ENCODE data around the gene ATG7. TPM values are rescaled to one million over a fixed set of nuclear protein-coding genes. Genes with fewer than 3 reads are reported as not detected.

Gene ATG7
- total RNA-seq, 2 donors from 2014 or later: 23.5 to 36.6 TPM

GRCh38 chr3:11382146-11382745 is 110.0 kb downstream of the ATG7 start:
- ATAC-seq: no peak
- DNase-seq (ENCODE audit: low spot score in 2 of 2): no peak
- no peaks in the 10 kb centered on the region for H3K9me3 Mint-ChIP-seq
- H3K27ac Mint-ChIP-seq: no peak overlapping the region
- no peaks in the 10 kb centered on the region for H3K36me3 Mint-ChIP-seq

GRCh38 chr3:11384074-11384473 is 111.9 kb downstream of the ATG7 start:
- Mint-ChIP-seq H3K27ac (no peak overlapping the region), H3K36me3 (no peaks in the 10 kb centered on the region), H3K9me3 (no peaks in the 10 kb centered on the region)
- DNase-seq (ENCODE audit: low spot score in 2 of 2) (no peak), ATAC-seq (no peak)

- ATAC-seq (no peak), DNase-seq (ENCODE audit: low spot score in 2 of 2) (no peak)
- Mint-ChIP-seq H3K27ac (no peak overlapping the region), H3K36me3 (no peaks in the 10 kb centered on the region), H3K9me3 (no peaks in the 10 kb centered on the region)
Measured at GRCh38 chr3:11385326-11385725, 113.1 kb downstream of the ATG7 start.

GRCh38 chr3:11385891-11386290 is 113.7 kb downstream of the ATG7 start:
- H3K27ac Mint-ChIP-seq: no peak overlapping the region
- no peaks in the 10 kb centered on the region for H3K9me3 Mint-ChIP-seq
- DNase-seq (ENCODE audit: low spot score in 2 of 2): no peak
- no peak for ATAC-seq
- no peaks in the 10 kb centered on the region for H3K36me3 Mint-ChIP-seq

- Mint-ChIP-seq H3K27ac (no peak overlapping the region), H3K9me3 (no peaks in the 10 kb centered on the region), H3K36me3 (no peaks in the 10 kb centered on the region)
- ATAC-seq: no peak
- no peak for DNase-seq (ENCODE audit: low spot score in 2 of 2)
Measured at GRCh38 chr3:11386465-11387113, 114.4 kb downstream of the ATG7 start.

GRCh38 chr3:11389386-11390268 is 117.4 kb downstream of the ATG7 start:
- Mint-ChIP-seq H3K27ac (no peak overlapping the region), H3K9me3 (no peaks in the 10 kb centered on the region), H3K36me3 (no peaks in the 10 kb centered on the region)
- no peak for ATAC-seq
- no peak for DNase-seq (ENCODE audit: low spot score in 2 of 2)

- ATAC-seq: no peak
- Mint-ChIP-seq H3K9me3 (no peaks in the 10 kb centered on the region), H3K27ac (no peak overlapping the region), H3K36me3 (no peaks in the 10 kb centered on the region)
- DNase-seq (ENCODE audit: low spot score in 2 of 2): no peak
Measured at GRCh38 chr3:11390411-11391131, 118.4 kb downstream of the ATG7 start.

GRCh38 chr3:11391174-11391879 is 119.1 kb downstream of the ATG7 start:
- Mint-ChIP-seq H3K27ac (no peak overlapping the region), H3K36me3 (no peaks in the 10 kb centered on the region), H3K9me3 (no peaks in the 10 kb centered on the region)
- ATAC-seq: no peak
- DNase-seq (ENCODE audit: low spot score in 2 of 2): no peak

GRCh38 chr3:11392014-11392859 is 120.0 kb downstream of the ATG7 start:
- H3K9me3 Mint-ChIP-seq: no peaks in the 10 kb centered on the region
- ATAC-seq (no peak), DNase-seq (ENCODE audit: low spot score in 2 of 2) (no peak)
- H3K36me3 Mint-ChIP-seq: no peaks in the 10 kb centered on the region
- no peak overlapping the region for H3K27ac Mint-ChIP-seq

- ATAC-seq: no peak
- no peaks in the 10 kb centered on the region for H3K9me3 Mint-ChIP-seq
- DNase-seq (ENCODE audit: low spot score in 2 of 2): no peak
Measured at GRCh38 chr3:11392860-11393114, 120.6 kb downstream of the ATG7 start.

GRCh38 chr3:11393401-11393800 is 121.2 kb downstream of the ATG7 start:
- no peak overlapping the region for H3K27ac Mint-ChIP-seq
- no peaks in the 10 kb centered on the region for H3K9me3 Mint-ChIP-seq
- ATAC-seq: no peak
- no peaks in the 10 kb centered on the region for H3K36me3 Mint-ChIP-seq
- DNase-seq (ENCODE audit: low spot score in 2 of 2): no peak

More at GRCh38 chr3:11392860-11393114, 120.6 kb downstream of the ATG7 start:
- H3K27ac Mint-ChIP-seq: no peak overlapping the region
- H3K36me3 Mint-ChIP-seq: no peaks in the 10 kb centered on the region

GRCh38 chr3:11394392-11394791 is 122.2 kb downstream of the ATG7 start:
- no peak for DNase-seq (ENCODE audit: low spot score in 2 of 2)
- Mint-ChIP-seq H3K9me3 (no peaks in the 10 kb centered on the region), H3K36me3 (no peaks in the 10 kb centered on the region), H3K27ac (no peak overlapping the region)
- ATAC-seq: no peak

GRCh38 chr3:11400213-11400612 is 128.0 kb downstream of the ATG7 start:
- ATAC-seq (no peak), DNase-seq (ENCODE audit: low spot score in 2 of 2) (no peak)
- Mint-ChIP-seq H3K36me3 (peaks cover 5 to 18% of the 10 kb centered on the region in 2 donors), H3K27ac (no peak overlapping the region), H3K9me3 (peaks cover 3 to 5% of the 10 kb centered on the region in 2 donors)

GRCh38 chr3:11401434-11401833 is 129.2 kb downstream of the ATG7 start:
- Mint-ChIP-seq H3K27ac (no peak overlapping the region), H3K9me3 (peaks cover 4 to 10% of the 10 kb centered on the region in 2 donors), H3K36me3 (peaks cover 14 to 27% of the 10 kb centered on the region in 2 donors)
- ATAC-seq (no peak), DNase-seq (ENCODE audit: low spot score in 2 of 2) (no peak)

- ATAC-seq: no peak
- H3K36me3 Mint-ChIP-seq: peaks cover 41 to 62% of the 10 kb centered on the region in 2 donors
- peaks cover 17 to 21% of the 10 kb centered on the region in 2 donors for H3K9me3 Mint-ChIP-seq
- DNase-seq (ENCODE audit: low spot score in 2 of 2): no peak
- no peak overlapping the region for H3K27ac Mint-ChIP-seq
Measured at GRCh38 chr3:11405323-11405722, 133.1 kb downstream of the ATG7 start.

GRCh38 chr3:11407644-11408043 is 135.4 kb downstream of the ATG7 start:
- Mint-ChIP-seq H3K36me3 (peaks cover 45 to 62% of the 10 kb centered on the region in 2 donors), H3K27ac (no peak overlapping the region), H3K9me3 (peaks cover 24 to 28% of the 10 kb centered on the region in 2 donors)
- DNase-seq (ENCODE audit: low spot score in 2 of 2) (no peak), ATAC-seq (no peak)
